ENCODE measurements around the gene INPP5E.

INPP5E gene

GRCh38 chr9:136447173-136447778, 7.6 kb upstream of the INPP5E start:
- no peak for DNase-seq

GRCh38 chr9:136445799-136446198, 6.2 kb upstream of the INPP5E start:
- DNase-seq = no peak

GRCh38 chr9:136444102-136444501, 4.5 kb upstream of the INPP5E start:
- no peak for DNase-seq

- no peak for DNase-seq
These were observed 4.0 kb upstream of the INPP5E start for GRCh38 chr9:136443687-136444086.

DNA sequence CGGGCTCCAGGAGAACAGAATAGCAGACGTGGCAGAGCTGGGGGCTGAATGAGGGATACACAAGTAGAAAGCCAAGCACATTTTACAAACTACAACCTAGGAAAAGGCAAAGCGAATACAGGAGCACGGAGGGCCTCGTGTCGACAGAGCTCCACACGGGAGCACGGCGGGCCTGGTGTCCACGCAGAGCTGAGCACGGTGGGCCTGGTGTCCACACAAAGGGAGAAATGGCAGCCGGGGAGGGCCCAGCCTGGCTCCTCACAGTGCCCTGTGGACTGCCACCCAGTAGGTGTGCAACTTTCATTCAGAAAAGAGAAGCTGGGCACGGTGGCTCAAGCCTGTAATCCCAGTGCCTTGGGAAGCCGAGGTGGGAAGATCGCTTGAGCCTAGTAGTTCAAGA, 3.4 kb upstream of the INPP5E start:
- DNase-seq = no peak

- no peak for DNase-seq
These were observed 2.6 kb upstream of the INPP5E start for GRCh38 chr9:136442265-136442664.

DNA sequence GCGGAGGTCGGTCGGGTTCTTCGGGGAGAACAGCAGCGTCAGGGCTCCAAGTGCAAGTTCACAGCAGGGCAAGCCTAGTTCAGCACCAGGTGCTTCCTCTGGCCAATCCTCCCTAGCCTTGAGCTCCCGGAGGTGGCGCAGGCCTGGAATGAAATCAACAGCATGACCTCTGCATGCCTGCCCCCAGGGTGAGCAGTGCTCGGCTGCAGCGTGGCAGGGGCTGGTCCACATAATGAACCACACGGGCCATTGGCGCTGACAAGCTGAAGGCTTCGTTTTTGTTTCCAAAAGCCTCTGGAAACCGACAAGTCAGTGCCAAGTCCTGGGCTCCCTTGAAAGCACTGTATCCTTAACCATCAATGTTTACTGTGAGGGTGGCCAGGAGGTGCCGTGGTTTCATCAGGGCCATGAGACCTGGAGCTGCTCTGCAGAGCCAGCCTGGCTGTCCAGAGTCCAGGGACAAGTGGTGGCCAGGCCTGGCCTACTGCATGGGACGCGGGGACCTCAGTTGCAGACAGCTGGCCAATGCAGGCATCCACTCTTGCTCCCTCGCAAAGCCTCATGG, 2.1 kb upstream of the INPP5E start:
- DNase-seq = no peak

DNA sequence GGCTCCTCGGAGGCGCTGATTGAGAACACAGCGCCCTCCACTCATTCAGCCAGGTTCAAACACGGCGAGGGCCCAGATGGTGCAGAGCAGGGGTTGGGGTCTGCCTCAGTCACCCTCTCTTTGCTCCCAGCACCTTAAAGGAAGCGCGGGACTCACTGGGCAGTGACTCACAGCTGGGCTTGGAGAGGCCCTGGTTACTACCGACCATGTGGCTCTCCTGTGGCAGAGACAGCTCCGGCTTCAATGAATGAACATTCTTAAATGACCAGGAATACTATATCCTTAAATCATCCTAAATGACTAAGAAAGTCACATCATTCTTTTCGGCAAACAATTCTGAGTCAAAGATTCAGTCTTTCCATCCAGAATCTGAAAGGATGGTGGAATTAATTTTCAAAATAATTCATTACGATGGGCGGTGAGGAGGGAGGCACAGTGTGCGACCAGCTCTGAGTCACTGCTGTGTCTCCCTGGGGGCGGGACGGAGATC, 1.6 kb upstream of the INPP5E start:
- DNase-seq = no peak

DNA sequence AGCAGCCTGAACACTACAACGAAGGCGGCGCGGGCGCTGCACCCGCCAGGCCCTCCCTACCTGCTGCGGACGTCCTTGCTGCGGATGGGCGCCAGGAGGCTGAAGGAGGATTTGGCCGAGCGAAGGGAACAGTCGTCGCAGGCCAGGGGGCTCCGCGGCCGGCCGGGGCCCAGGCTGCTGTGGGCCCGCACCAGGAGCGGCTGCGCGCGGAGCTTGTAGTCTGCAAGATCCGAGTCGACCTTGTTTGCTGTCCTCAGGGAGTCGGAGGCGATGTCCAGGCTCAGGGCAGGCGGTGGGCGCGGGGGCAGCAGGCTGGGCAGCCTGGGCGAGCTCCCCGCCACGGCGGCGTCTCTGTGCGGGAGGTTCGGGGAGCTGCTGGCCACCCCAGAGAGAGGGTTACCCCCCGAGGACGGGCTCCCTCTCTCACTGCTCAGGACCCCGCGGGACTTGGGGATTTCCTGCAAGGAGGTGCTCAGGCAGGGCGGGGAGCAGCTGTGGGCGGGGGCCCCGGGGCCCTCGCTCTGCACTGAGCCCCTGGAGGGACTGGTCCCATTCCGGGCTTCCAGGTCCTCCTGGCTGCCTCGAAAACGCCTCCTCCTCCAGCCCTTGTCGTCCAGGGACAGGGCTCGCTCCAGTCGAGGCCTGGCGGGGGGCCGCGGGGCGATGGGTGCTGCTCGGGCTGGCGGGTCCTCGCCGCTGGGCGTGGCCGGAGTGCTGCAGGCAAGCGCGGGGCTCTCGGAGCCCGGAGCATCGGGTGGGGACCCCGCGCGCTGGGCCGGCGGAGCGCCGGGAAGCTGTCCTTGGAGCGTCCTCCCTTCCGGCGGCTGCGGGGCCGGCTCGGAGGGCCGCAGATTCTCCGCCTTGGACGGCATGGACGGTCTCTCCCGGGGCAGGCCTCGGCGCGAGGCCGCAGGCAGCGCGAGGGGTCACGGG, 831 bp downstream of the INPP5E start:
- DNase-seq = peak; percentile 56

DNA sequence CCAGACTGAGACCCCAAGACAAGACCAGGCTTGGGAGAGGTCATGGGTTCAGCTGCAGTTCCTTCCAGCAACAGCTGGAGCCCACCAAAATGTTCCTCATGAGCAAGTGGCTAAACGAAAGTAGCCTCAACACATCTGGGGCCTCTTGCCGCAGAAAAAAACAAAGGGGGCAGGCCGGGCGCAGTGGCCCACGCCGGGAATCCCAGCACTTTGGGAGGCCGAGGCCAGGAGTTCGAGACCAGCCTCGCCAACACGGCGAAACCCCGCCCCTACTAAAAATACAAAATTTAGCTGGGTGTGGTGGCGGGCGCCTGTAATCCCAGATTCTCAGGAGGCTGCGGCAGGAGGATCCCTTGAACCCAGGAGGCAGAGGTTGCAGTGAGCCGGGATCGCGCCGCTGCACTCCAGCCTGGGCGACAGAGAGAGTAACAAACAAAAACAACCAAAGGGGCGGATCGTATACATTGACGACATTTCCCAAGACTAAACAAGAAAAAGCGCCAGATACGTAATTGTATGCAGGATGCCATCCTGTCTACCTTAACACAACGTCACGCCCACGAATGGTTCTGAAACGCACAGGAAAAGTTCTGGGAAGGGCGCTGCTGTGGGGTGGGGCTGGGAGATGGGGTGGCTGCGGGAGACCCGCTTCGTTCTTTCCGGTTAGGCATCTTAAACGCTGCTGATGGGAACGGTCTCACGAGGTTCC, 1.7 kb downstream of the INPP5E start:
- DNase-seq = no peak

GRCh38 chr9:136437430-136437829, 2.2 kb downstream of the INPP5E start:
- no peak for DNase-seq

DNA sequence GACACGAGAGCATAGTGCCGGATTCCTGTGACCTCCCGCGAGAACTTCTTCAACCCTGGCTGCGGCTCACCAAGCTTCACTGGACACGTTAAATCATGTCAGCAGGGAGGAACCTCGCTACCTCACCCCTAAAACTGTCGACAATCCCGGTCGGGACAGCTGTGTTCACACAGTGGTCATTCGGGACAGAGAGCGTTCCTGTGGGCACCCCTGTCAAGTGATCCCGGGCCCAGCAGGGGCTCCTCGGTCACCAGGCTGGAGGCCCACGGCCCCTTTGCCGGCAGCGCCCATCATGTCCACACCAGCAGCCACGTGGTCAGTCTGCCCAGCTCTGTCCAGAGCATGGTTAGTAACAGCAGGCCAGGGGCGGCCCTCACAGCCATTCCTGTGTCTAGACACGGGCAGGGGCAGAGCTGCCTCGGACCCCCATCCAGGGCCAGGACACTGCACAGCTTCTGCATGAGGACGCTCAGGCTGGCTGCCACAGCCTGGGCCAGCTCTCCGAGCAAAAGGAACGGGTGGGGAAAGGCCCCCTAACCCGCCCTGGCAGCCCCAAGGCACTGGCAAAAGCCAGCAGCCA, 3.5 kb downstream of the INPP5E start:
- DNase-seq = no peak

GRCh38 chr9:136434580-136435169, 5.0 kb downstream of the INPP5E start:
- DNase-seq = no peak

DNA sequence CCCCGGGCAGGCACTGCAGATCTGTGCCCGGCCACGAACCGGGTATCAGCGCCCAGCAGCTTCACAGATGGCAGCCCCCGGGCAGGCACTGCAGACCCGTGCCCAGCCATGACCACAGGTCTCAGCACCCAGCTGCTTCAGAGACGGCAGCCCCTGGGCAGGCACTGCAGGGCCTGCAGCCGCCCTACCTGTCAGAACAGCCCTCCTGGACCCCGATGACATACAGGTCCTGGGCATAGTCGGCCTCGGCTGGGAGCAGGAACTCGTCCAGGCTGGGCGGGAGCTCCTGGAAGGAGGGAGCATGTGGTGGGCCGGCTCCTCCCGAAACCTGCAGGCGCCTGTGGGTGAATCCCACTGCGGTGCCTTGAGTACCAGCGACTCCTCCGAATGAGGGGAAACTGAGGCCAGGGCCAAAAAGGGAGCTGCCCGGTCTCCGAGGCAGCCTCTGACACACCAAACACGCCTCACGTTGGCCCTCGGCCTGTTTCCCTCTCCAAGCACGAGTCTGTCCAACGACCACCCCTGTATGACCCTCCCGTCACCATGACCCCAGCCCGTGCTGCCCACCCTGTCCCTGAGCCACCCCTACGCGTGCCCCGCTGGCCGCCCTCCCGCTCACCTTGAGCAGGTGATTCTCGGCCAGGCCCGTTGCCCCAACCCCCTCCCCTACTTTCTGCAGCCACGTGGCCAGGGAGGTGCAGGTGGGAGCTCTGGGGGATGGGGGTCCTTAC, 5.6 kb downstream of the INPP5E start:
- DNase-seq = no peak

DNA sequence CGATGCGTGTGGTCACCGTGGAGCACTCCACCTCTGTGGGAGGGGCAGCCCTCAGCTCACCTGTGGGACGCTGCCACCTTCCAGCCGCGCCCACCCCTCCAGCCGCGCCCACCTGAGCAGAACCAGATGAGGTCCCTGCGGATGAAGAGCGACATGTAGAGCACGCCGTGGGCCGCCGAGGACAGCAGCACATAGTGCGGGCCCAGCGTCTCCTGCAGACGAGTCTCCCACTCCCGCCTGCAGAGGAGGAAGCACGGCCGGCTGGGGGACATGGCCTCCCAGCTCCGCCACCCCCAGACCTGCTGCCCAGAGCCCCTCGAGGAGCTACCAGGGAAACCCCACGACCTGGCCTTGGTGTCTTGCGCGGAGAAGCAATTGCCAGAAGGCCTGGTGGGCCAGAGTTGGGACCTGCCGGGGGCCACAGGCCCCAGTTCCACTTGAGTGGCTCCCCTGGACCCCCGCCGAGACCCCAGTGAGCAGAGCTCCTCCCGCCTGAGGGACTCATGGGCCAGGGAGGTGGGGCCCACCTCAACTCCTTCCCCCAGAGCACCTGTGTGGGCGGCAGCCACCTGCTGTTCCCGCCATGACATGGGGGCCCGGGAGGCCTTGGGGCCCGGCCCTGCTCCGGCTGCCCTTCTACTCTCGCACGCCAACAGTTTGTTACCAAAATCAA, 6.5 kb downstream of the INPP5E start:
- DNase-seq = no peak

GRCh38 chr9:136432591-136432990, 7.1 kb downstream of the INPP5E start:
- no peak for DNase-seq

DNA sequence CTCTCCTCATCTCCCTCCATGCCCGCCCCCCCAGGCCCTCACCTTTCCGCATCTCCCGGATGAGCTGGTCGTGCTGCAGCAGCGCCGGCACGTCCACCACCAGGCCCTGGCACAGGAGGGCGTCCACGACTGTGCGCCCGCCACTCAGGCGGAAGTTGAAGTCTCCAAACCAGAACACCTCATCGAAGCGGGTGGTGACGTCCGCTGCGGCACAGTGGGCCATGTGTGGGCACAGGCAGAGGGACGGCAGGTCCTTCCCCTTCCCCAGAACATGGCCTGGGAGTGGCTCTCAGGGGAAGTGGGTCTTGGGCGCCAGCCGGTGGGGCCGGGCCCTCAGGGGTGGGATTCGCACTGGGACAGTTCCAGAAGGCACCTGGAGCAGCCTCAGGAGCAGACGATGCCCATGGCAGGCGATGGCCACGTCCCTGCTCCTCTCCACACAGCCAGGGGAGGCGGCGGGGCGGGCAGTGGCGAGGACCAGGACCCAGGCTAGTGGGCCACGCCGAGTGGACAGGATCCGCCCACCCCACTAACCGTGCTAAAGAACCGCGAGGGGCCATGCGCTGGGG, 7.8 kb downstream of the INPP5E start:
- no peak for DNase-seq

GRCh38 chr9:136430588-136431234, 8.9 kb downstream of the INPP5E start:
- DNase-seq = no peak

- no peak for DNase-seq
These were observed 9.8 kb downstream of the INPP5E start for GRCh38 chr9:136429683-136430491.
